SK-N-SH (cell line): Measurements from ENCODE around the gene ASAH2B.
"Not testable (repeated sequence)": the region's sequence is repeated elsewhere in the genome, so short reads cannot be mapped to it uniquely, and the experiment has no call there.

Source experiments
- NRF1 ChIP-seq: IDR thresholded peaks from 2 replicates; pipeline ENCODE4 v1.6.1; 2012; ENCODE audit warnings: low read depth, mild to moderate bottlenecking, low read length
- TF ChIP-seq, protein P1 (sequence below): fragments of 200-600 bp; sonication (generic); IDR thresholded peaks from 2 replicates; pipeline ENCODE4 v1.6.1; 2017; ENCODE audit warnings: antibody characterized with exemption, mild to moderate bottlenecking, moderate library complexity

DNA sequence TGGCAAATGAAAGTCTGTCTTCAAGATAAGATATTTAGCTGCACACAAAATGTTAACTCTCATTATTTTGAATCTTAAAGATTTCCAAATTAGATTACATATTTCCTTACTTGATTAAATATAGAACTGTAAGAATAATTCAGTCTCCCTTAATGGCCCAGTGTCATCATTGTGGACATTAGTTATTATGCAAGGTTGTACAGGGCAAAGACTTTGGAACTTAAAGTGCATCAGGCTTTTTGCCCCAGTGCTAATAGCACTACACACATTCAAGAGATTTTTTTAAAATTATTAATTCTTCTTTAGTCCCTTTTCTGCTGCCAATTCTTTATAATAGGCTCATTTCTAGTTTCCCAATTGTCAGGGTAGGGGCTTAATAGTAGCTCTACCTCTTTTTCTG lies 42.3 kb downstream of the ASAH2B start:
- TF ChIP-seq, protein P1, sequence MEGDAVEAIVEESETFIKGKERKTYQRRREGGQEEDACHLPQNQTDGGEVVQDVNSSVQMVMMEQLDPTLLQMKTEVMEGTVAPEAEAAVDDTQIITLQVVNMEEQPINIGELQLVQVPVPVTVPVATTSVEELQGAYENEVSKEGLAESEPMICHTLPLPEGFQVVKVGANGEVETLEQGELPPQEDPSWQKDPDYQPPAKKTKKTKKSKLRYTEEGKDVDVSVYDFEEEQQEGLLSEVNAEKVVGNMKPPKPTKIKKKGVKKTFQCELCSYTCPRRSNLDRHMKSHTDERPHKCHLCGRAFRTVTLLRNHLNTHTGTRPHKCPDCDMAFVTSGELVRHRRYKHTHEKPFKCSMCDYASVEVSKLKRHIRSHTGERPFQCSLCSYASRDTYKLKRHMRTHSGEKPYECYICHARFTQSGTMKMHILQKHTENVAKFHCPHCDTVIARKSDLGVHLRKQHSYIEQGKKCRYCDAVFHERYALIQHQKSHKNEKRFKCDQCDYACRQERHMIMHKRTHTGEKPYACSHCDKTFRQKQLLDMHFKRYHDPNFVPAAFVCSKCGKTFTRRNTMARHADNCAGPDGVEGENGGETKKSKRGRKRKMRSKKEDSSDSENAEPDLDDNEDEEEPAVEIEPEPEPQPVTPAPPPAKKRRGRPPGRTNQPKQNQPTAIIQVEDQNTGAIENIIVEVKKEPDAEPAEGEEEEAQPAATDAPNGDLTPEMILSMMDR: not testable (repeated sequence)
- TF ChIP-seq NRF1: not testable (repeated sequence)
